Tibial artery (tissue), 4 donors: ENCODE data around the gene PCLO.

ENCODE experiments used
- DNase-seq, 2 donors: peaks; one replicate each; pipeline ENCODE4 v3.0.0-alpha.2; 2019
- H3K27ac ChIP-seq, 2 donors: fragments of 200-600 bp; sonication (generic) in 1 of 2; 1 replicate in 1 of 2; 2 replicates in 1 of 2; pipeline ENCODE4 v1.5.1; 2018 to 2019; ENCODE audit warnings: mild to moderate bottlenecking in 1 of 2
- H3K27me3 ChIP-seq, 2 donors: fragments of 200-600 bp; sonication (generic) in 1 of 2; one replicate each; pipeline versions ENCODE4 v1.5.1 to v1.6.0; 2016 to 2019
- H3K36me3 ChIP-seq, 3 donors: fragments of 200-600 bp; sonication (generic) in 2 of 3; one replicate each; pipeline ENCODE4 v1.5.1; 2016 to 2019; ENCODE audit warnings: mild to moderate bottlenecking in 2 of 3
- H3K4me1 ChIP-seq, 4 donors: fragments of 200-600 bp; sonication (generic) in 2 of 4; 1 replicate in 3 of 4; 2 replicates in 1 of 4; pipeline ENCODE4 v1.5.1; 2016 to 2019
- H3K4me3 ChIP-seq, 2 donors: fragments of 200-600 bp; sonication (generic) in 1 of 2; 1 replicate in 1 of 2; 2 replicates in 1 of 2; pipeline ENCODE4 v1.5.1; 2018 to 2019; ENCODE audit warnings: mild to moderate bottlenecking in 2 of 2
- H3K9me3 ChIP-seq, 3 donors: fragments of 200-600 bp; sonication (generic) in 1 of 3; one replicate each; pipeline ENCODE4 v1.5.1; 2016 to 2019
- intact Hi-C: fragments of 100-400 bp; cut with DNase I; formaldehyde crosslinking; loops from one replicate; pipeline ENCODE4 v1.15.0; 2023; ENCODE audit warnings: low total_unique reads
- TF ChIP-seq, protein P1 (sequence below), 2 experiments: fragments of 200-600 bp in 1 of 2; fragments of 450-650 bp in 1 of 2; IDR thresholded peaks; one replicate each; pipeline ENCODE4 v1.5.1; 2017 to 2019; ENCODE audit warnings: antibody characterized with exemption in 2 of 2, mild to moderate bottlenecking in 1 of 2, moderate library complexity in 1 of 2

PCLO gene

DNA sequence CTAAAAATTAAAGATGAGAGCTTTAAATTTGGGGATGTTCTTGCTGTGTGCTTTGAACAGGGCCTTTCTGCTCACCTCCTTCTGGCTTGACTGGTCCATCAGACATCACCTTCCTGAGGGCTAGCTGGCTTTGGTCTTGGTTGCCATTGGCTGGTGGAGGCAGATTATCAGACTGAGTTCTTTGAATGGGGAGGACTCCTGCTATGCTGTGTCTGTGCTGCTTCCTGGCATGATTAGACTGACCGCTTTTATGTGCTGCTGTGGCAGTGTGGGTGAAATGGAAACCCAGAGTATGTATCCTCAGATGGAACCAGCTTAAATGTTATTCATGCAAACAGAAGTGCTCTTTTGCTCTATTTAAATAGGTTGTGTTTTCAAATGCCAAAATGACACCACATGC is 341.6 kb downstream of the PCLO start:
- H3K36me3 ChIP-seq = no peaks in the 10 kb centered on the region
- no peaks in the 10 kb centered on the region for H3K9me3 ChIP-seq
- no peaks in the 10 kb centered on the region for H3K4me1 ChIP-seq
- DNase-seq = no peak
- no peaks in the 10 kb centered on the region for H3K27me3 ChIP-seq
- no peak overlapping the region for H3K27ac ChIP-seq
- intact Hi-C loops = no loop called here
- no peak overlapping the region for H3K4me3 ChIP-seq
- TF ChIP-seq, protein P1, sequence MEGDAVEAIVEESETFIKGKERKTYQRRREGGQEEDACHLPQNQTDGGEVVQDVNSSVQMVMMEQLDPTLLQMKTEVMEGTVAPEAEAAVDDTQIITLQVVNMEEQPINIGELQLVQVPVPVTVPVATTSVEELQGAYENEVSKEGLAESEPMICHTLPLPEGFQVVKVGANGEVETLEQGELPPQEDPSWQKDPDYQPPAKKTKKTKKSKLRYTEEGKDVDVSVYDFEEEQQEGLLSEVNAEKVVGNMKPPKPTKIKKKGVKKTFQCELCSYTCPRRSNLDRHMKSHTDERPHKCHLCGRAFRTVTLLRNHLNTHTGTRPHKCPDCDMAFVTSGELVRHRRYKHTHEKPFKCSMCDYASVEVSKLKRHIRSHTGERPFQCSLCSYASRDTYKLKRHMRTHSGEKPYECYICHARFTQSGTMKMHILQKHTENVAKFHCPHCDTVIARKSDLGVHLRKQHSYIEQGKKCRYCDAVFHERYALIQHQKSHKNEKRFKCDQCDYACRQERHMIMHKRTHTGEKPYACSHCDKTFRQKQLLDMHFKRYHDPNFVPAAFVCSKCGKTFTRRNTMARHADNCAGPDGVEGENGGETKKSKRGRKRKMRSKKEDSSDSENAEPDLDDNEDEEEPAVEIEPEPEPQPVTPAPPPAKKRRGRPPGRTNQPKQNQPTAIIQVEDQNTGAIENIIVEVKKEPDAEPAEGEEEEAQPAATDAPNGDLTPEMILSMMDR (IDR thresholded peaks at IDR 0.05) = no peak

DNA sequence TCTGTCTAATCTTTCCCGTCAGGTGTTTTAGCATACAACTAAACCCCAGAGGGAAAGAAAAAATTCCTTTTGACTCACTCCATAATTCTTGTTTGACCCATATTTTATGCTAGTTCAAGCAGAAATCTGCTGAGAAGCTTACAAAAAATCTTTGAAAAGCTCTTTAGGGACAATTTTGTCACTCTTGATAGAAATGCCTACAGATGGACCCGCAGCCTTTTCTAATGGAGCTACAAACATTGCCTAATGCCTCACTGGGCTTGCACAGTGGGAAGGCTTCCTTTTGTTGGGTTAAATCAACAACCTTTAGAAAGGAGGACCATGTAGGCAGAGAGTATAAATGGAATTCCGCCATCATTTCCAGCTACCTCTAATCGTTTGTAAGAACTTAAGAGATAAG is 344.5 kb downstream of the PCLO start:
- H3K4me3 ChIP-seq = no peak overlapping the region
- no peaks in the 10 kb centered on the region for H3K36me3 ChIP-seq
- TF ChIP-seq, protein P1 (IDR thresholded peaks at IDR 0.05) = no peak
- no peaks in the 10 kb centered on the region for H3K27me3 ChIP-seq
- DNase-seq = no peak
- H3K27ac ChIP-seq = no peak overlapping the region
- no peaks in the 10 kb centered on the region for H3K9me3 ChIP-seq
- intact Hi-C loops = no loop called here
- H3K4me1 ChIP-seq = no peaks in the 10 kb centered on the region

DNA sequence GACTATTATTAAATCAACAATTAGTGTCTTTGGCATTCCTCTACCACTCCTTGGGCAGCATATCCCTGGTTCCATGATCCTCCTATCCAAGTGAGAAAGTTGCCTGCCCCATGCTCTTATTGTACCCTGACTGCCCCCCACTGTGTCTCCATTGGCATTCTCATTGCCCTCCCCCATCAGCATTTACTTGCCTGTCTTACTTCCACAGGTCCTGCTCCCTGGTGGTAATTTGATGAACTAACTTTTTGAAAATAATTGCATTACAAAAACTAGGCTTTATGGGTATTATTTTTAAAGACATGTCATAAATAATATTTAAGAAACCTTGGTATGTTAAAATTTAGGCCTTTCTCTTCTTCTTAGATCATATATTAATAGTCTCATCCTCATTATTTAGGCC is 346.4 kb downstream of the PCLO start:
- no peaks in the 10 kb centered on the region for H3K4me1 ChIP-seq
- TF ChIP-seq, protein P1 (IDR thresholded peaks at IDR 0.05) = no peak
- H3K36me3 ChIP-seq = no peaks in the 10 kb centered on the region
- no peak for DNase-seq
- H3K9me3 ChIP-seq = no peaks in the 10 kb centered on the region
- no peaks in the 10 kb centered on the region for H3K27me3 ChIP-seq
- H3K4me3 ChIP-seq = no peak overlapping the region
- intact Hi-C loops = no loop called here
- H3K27ac ChIP-seq = no peak overlapping the region

DNA sequence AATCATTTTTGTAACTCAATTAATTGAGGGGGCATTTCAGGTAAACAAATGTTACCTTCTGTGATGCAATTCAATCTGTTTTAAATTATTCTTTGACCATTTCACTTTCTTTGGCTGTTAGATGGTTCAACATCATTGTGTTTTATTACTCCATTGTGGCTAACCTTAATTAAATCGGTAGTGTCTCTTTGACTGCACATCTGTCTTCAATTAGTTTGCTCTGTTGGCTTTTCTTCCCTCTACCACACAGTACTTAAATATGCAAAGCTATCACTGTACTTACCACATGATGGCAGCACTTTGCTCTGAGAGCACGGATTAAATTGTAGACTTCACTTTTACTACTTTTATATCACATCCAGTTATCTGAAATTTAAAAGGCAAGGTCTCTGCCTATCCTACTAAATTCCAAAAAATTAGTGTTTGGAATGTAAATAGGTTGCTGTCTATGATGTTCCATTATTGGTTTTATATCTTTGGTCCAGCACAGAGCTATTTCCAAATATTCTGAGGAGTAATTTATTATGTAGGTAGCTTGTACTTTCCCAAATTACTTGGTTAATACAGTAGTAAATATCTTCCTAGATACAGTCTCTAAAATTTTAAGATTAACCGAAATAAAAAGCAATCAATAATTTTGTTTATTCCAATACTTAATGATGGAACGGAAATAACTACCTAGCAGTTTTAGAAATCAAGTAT is 352.0 kb downstream of the PCLO start:
- no peaks in the 10 kb centered on the region for H3K9me3 ChIP-seq
- TF ChIP-seq, protein P1 (IDR thresholded peaks at IDR 0.05) = no peak
- H3K27ac ChIP-seq = no peak overlapping the region
- intact Hi-C loops = no loop called here
- no peak overlapping the region for H3K4me3 ChIP-seq
- H3K36me3 ChIP-seq = no peaks in the 10 kb centered on the region
- H3K4me1 ChIP-seq = no peaks in the 10 kb centered on the region
- no peaks in the 10 kb centered on the region for H3K27me3 ChIP-seq
- DNase-seq = no peak

DNA sequence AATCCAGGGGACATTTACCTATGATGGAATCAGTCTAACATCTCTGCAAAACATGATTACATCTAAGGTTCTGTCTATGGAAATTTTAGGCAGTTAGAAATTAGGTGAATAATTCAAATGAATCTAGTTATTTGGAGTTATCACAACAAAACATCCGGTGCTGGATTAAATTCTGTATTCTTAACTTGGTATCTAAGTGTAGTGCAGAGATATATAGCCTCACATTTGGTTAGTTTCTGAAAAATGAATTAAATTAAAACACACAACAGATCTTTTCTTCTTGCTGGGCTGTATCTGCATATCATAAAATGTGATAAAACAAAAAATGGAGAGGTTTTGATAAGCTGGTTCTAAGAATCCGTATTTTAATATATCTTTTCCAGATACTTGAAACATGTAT is 354.1 kb downstream of the PCLO start:
- no peaks in the 10 kb centered on the region for H3K27me3 ChIP-seq
- TF ChIP-seq, protein P1 (IDR thresholded peaks at IDR 0.05) = no peak
- H3K27ac ChIP-seq = no peak overlapping the region
- intact Hi-C loops = no loop called here
- no peaks in the 10 kb centered on the region for H3K4me1 ChIP-seq
- no peaks in the 10 kb centered on the region for H3K36me3 ChIP-seq
- H3K9me3 ChIP-seq = no peaks in the 10 kb centered on the region
- no peak overlapping the region for H3K4me3 ChIP-seq
- no peak for DNase-seq

DNA sequence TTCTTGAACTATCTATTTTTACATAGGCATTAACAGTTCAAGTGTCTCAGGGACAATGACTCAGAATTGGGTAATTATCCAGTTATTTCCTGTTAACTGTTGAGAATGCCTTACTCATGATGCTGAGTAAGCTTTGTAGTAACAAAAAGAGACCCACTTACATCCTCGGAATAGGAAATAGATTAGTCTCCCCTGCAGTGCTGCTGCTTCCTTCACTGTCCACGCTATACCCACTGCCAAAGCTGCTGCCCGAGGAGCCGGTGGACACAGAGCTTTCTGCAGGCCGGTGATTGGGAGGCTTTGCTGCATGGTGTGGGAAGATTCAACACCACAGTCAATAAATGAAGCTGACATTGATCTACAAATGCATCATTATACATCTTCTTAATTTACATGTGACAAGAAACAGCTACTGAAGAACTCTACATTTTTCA is 357.1 kb downstream of the PCLO start:
- H3K9me3 ChIP-seq = no peaks in the 10 kb centered on the region
- H3K4me1 ChIP-seq = no peaks in the 10 kb centered on the region
- TF ChIP-seq, protein P1 (IDR thresholded peaks at IDR 0.05) = no peak
- no peak for DNase-seq
- intact Hi-C loops = no loop called here
- no peak overlapping the region for H3K4me3 ChIP-seq
- H3K36me3 ChIP-seq = no peaks in the 10 kb centered on the region
- no peak overlapping the region for H3K27ac ChIP-seq
- no peaks in the 10 kb centered on the region for H3K27me3 ChIP-seq
